SK-N-SH (cell line): ENCODE measurements around the gene PLXNB3. TPM values are rescaled to one million over a fixed set of nuclear protein-coding genes. Genes with fewer than 3 reads are reported as not detected.

ENCODE experiments used
- CTCF ChIA-PET: fragments of 300-600, 350-600 bp; formaldehyde crosslinking; extraction: SDS; loops from one replicate; lab custom pipeline; 2021; lab: Yijun Ruan, JAX
- POLR2A ChIA-PET: fragments of 350-600 bp; sonication (Branson Sonifier 250); formaldehyde crosslinking; extraction: SDS; loops from one replicate; lab custom pipeline; 2020; ENCODE audit warnings: antibody characterized with exemption, inconsistent platforms; lab: Yijun Ruan, JAX
- DNase-seq: peaks from one replicate; pipeline ENCODE4 v3.0.0; 2012
- H2AFZ ChIP-seq: fragments of 200-600 bp; sonication (generic); 2 replicates; pipeline ENCODE4 v1.8.1; 2016; ENCODE audit warnings: antibody characterized with exemption, mild to moderate bottlenecking, low read depth
- H3F3A ChIP-seq: fragments of 200-600 bp; sonication (generic); replicated peaks from 2 replicates; pipeline ENCODE3; 2016; ENCODE audit warnings: antibody characterized with exemption, mild to moderate bottlenecking; ENCODE audit not compliant: insufficient read depth
- H3K27ac ChIP-seq, 2 experiments: fragments of 200-500 bp in 1 of 2; fragments of 200-600 bp in 1 of 2; sonication (Bioruptor generic) in 1 of 2; sonication (generic), shearing (Covaris generic) in 1 of 2; 2 replicates each; pipeline versions ENCODE4 v1.5.1 to v1.6.1; 2014 to 2016; ENCODE audit warnings: low read depth in 2 of 2, inconsistent platforms in 1 of 2, low read length in 1 of 2, mild to moderate bottlenecking in 1 of 2, mixed read lengths in 1 of 2
- H3K27me3 ChIP-seq: fragments of 200-600 bp; sonication (generic), shearing (Covaris generic); 2 replicates; pipeline ENCODE4 v1.6.1; 2016; ENCODE audit warnings: mixed run types; ENCODE audit not compliant: insufficient read depth
- H3K36me3 ChIP-seq, 2 experiments: fragments of 200-500 bp in 1 of 2; fragments of 200-600 bp in 1 of 2; sonication (Bioruptor generic) in 1 of 2; sonication (generic) in 1 of 2; replicated peaks in 1 of 2; 2 replicates each; pipeline versions ENCODE3 to v1.5.1; 2014 to 2016; ENCODE audit warnings: low read length in 1 of 2, mild to moderate bottlenecking in 1 of 2; ENCODE audit not compliant: insufficient read depth in 2 of 2, control insufficient read depth in 1 of 2
- H3K4me1 ChIP-seq, 2 experiments: fragments of 200-500 bp in 1 of 2; fragments of 200-600 bp in 1 of 2; sonication (Bioruptor generic) in 1 of 2; sonication (generic), shearing (Covaris generic) in 1 of 2; 2 replicates each; pipeline versions ENCODE4 v1.5.1 to v1.6.1; 2014 to 2016; ENCODE audit warnings: low read depth in 1 of 2, low read length in 1 of 2, mixed run types in 1 of 2; ENCODE audit not compliant: insufficient read depth in 2 of 2, control insufficient read depth in 1 of 2
- H3K4me2 ChIP-seq: fragments of 200-600 bp; sonication (generic), shearing (Covaris generic); 2 replicates; pipeline ENCODE4 v1.6.1; 2017; ENCODE audit warnings: mixed run types
- H3K4me3 ChIP-seq, 2 experiments: fragments of 200-500 bp in 1 of 2; fragments of 200-600 bp in 1 of 2; sonication (Bioruptor generic) in 1 of 2; sonication (generic), shearing (Covaris generic) in 1 of 2; 2 replicates each; pipeline versions ENCODE4 v1.5.1 to v1.8.1; 2014 to 2016; ENCODE audit warnings: low read depth in 2 of 2, inconsistent platforms in 1 of 2, low read length in 1 of 2, mild to moderate bottlenecking in 1 of 2, mixed read lengths in 1 of 2, moderate library complexity in 1 of 2
- H3K79me2 ChIP-seq: fragments of 200-600 bp; sonication (generic); 2 replicates; pipeline ENCODE4 v1.8.1; 2017; ENCODE audit warnings: mild to moderate bottlenecking; ENCODE audit not compliant: insufficient read depth
- H3K9ac ChIP-seq: fragments of 200-600 bp; sonication (generic); 2 replicates; pipeline ENCODE4 v1.6.1; 2017; ENCODE audit warnings: mixed run types
- H3K9me2 ChIP-seq: fragments of 200-600 bp; sonication (generic); 2 replicates; pipeline ENCODE4 v1.6.1; 2017; ENCODE audit warnings: mixed run types
- H3K9me3 ChIP-seq: fragments of 200-600 bp; sonication (generic); 2 replicates; pipeline ENCODE4 v1.6.1; 2017; ENCODE audit warnings: mixed run types, mild to moderate bottlenecking, moderate library complexity
- H4K20me1 ChIP-seq: fragments of 200-600 bp; sonication (generic); 2 replicates; pipeline ENCODE4 v1.6.1; 2017; ENCODE audit warnings: mild to moderate bottlenecking, mixed run types; ENCODE audit not compliant: insufficient read depth
- CHD2 ChIP-seq: fragments of 150-350 bp; IDR thresholded peaks from 2 replicates; pipeline ENCODE4 v1.6.1; 2018; ENCODE audit warnings: low read length; ENCODE audit not compliant: partially characterized antibody
- ELF1 ChIP-seq: IDR thresholded peaks from 2 replicates; pipeline ENCODE4 v1.4.0; 2012
- FOXJ3 ChIP-seq: sonication (generic); formaldehyde crosslinking; IDR thresholded peaks from 2 replicates; pipeline ENCODE4 v1.5.1; 2020; ENCODE audit warnings: mild to moderate bottlenecking, missing genetic modification reagents
- FOXM1 ChIP-seq: IDR thresholded peaks from 2 replicates; pipeline ENCODE4 v1.4.0; 2012; ENCODE audit warnings: low read depth, mild to moderate bottlenecking
- GABPA ChIP-seq: IDR thresholded peaks from 2 replicates; pipeline ENCODE4 v1.4.0; 2012; ENCODE audit warnings: low read depth, mild to moderate bottlenecking
- GATA2 ChIP-seq: sonication (generic); formaldehyde crosslinking; IDR thresholded peaks from 2 replicates; pipeline ENCODE4 v1.5.0; 2020; ENCODE audit warnings: mild to moderate bottlenecking, missing genetic modification reagents
- JUND ChIP-seq: IDR thresholded peaks from 2 replicates; pipeline ENCODE4 v1.4.0; 2012
- MXI1 ChIP-seq: IDR thresholded peaks from 2 replicates; pipeline ENCODE4 v1.6.1; 2012; ENCODE audit warnings: mild to moderate bottlenecking, low read depth, low read length, improper control_type of control experiment
- NRF1 ChIP-seq: IDR thresholded peaks from 2 replicates; pipeline ENCODE4 v1.6.1; 2012; ENCODE audit warnings: low read depth, mild to moderate bottlenecking, low read length
- POLR2AphosphoS5 ChIP-seq: IDR thresholded peaks from 2 replicates; pipeline ENCODE4 v1.6.1; 2012; ENCODE audit warnings: low read depth, low read length
- RCOR1 ChIP-seq: fragments of 150-350 bp; IDR thresholded peaks from 2 replicates; pipeline ENCODE4 v1.6.1; 2017; ENCODE audit warnings: antibody characterized with exemption, low read length
- TEAD4 ChIP-seq: IDR thresholded peaks from 2 replicates; pipeline ENCODE4 v1.4.0; 2012; ENCODE audit warnings: mild to moderate bottlenecking, borderline replicate concordance; ENCODE audit not compliant: insufficient read depth
- WGBS: methylation state at CpG from one replicate; pipeline ENCODE4 v1.1.6; 2017; ENCODE audit warnings: low lambda C conversion rate; 5-methylcytosine and 5-hydroxymethylcytosine counted together
- polyA plus RNA-seq, 3 experiments: library from polyadenylated mRNA; depleted of rRNA; stranded (reverse); fragments of >200 nt; gene quantifications; 2 replicates each; pipeline ENCODE4 v1.2.3, GENCODE V29; 2012
- TF ChIP-seq, protein P1 (sequence below): IDR thresholded peaks from 2 replicates; pipeline ENCODE4 v1.4.0; 2012; ENCODE audit warnings: low read depth
- TF ChIP-seq, protein P2 (sequence below): IDR thresholded peaks from 2 replicates; pipeline ENCODE4; 2012
- TF ChIP-seq, protein P3 (sequence below): IDR thresholded peaks from 2 replicates; pipeline ENCODE4 v1.6.1; 2012; ENCODE audit warnings: mild to moderate bottlenecking, low read depth, low read length, moderate library complexity
- TF ChIP-seq, protein P4 (sequence below): fragments of 150-350 bp; IDR thresholded peaks from 2 replicates; pipeline ENCODE4 v1.6.1; 2017; ENCODE audit warnings: antibody characterized with exemption, low read length, low read depth, borderline replicate concordance
- TF ChIP-seq, protein P5 (sequence below): fragments of 200-600 bp; sonication (generic); IDR thresholded peaks from 2 replicates; pipeline ENCODE4 v1.6.1; 2017; ENCODE audit warnings: antibody characterized with exemption, mild to moderate bottlenecking, moderate library complexity

The PLXNB3 gene
- polyA plus RNA-seq, 1 of the 3 experiments (the other 2 are of a cell fraction), result 15.5 TPM

DNA sequence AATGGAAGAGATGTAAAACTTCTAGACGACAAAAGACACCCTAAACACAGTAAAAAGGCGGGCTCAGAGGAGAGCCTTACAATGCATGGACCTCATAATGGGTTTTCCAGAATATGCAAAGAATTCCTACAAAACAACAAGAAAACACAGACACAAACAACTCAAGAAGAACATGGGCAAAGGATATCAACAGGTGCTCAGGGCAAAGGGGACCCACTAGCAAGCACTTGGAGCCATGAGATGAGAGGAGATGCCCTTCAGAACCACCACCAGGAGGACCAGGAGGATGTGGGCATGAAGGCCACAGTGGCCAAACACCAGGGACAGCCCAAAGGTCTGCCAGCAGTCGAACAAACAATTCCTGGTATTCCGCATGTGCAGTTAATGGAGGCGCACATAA, 49.1 kb downstream of the PLXNB3 start:
- no peaks in the 10 kb centered on the region for H3K36me3 ChIP-seq
- POLR2A ChIA-PET, result no interaction called here
- no peak for DNase-seq
- H3K27me3 ChIP-seq, result peaks cover 30% of the 10 kb centered on the region; the same call in 1 of the 2 replicates
- H4K20me1 ChIP-seq, result no peaks in the 10 kb centered on the region
- H3K79me2 ChIP-seq, result no peaks in the 10 kb centered on the region
- H3K9ac ChIP-seq, result no peak overlapping the region
- CTCF ChIA-PET, result no interaction called here
- no peaks in the 10 kb centered on the region for H3K9me2 ChIP-seq
- H3K4me3 ChIP-seq, result no peak overlapping the region
- peaks cover 0 to 14% of the 10 kb centered on the region in 2 experiments; a peak in 1 of 4 replicates for H3K4me1 ChIP-seq
- no peak overlapping the region for H2AFZ ChIP-seq
- H3K9me3 ChIP-seq, result no peaks in the 10 kb centered on the region
- no peaks in the 10 kb centered on the region for H3F3A ChIP-seq
- TF ChIP-seq GABPA (no peak), TEAD4 (no peak), GATA2 (CRISPR knock-in tag) (no peak), CHD2 (no peak), JUND (no peak)
- TF ChIP-seq, protein P1, sequence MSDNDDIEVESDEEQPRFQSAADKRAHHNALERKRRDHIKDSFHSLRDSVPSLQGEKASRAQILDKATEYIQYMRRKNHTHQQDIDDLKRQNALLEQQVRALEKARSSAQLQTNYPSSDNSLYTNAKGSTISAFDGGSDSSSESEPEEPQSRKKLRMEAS, result no peak
- TF ChIP-seq, protein P2, sequence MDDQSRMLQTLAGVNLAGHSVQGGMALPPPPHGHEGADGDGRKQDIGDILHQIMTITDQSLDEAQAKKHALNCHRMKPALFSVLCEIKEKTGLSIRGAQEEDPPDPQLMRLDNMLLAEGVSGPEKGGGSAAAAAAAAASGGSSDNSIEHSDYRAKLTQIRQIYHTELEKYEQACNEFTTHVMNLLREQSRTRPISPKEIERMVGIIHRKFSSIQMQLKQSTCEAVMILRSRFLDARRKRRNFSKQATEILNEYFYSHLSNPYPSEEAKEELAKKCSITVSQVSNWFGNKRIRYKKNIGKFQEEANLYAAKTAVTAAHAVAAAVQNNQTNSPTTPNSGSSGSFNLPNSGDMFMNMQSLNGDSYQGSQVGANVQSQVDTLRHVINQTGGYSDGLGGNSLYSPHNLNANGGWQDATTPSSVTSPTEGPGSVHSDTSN, result no peak
- 45% methylated on average over 5 of the region's 5 CpGs for WGBS
- no peak overlapping the region for H3K4me2 ChIP-seq
- H3K27ac ChIP-seq, result no peak overlapping the region

DNA sequence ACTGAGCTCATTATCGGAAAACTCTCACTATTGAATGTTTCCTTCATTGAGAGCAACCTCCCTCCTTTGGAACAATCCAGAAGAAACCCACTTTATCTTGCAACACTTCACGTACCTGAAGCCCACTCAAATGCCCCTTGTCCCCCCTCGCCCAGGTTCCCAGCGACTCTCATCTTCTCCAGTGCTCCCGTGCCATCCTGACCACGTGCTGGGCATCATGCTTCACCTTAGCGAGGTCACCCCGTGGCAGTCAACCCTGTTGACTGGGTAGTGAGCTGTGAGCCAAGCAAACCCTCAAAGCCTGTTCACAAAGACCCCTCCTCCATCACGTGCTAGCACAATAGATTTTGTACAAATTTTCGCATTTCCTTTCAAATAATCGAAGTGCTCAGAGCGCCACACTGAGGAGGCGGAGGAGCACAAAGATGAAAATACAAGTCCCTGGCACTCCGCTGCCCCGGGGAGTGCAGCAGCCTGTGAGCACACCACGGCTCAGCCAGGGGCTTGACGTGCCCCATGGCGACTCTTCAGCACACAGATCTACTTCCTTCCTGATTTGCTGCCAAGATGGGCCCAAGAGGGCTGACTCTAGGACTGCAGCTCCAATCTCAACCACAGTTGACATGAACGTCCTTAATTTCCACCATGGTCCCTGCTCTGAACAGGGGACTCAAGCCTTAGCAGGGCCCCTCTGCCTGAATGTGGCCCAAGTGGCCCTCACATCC, 50.7 kb downstream of the PLXNB3 start:
- Histone ChIP-seq H3K27me3 (peaks cover 22% of the 10 kb centered on the region; the same call in 1 of the 2 replicates), H3K9me3 (no peaks in the 10 kb centered on the region), H3K36me3 (no peaks in the 10 kb centered on the region), H4K20me1 (no peaks in the 10 kb centered on the region), H3K27ac (no peak overlapping the region), H3K9ac (no peak overlapping the region), H3F3A (no peaks in the 10 kb centered on the region), H3K79me2 (no peaks in the 10 kb centered on the region), H3K4me1 (peaks cover 0 to 22% of the 10 kb centered on the region in 2 experiments; a peak in 1 of 4 replicates), H2AFZ (no peak overlapping the region), H3K4me3 (no peak overlapping the region), H3K4me2 (no peak overlapping the region), H3K9me2 (no peaks in the 10 kb centered on the region)
- 44% methylated on average over 18 of the region's 19 CpGs for WGBS
- no peak for DNase-seq
- POLR2A ChIA-PET, result no interaction called here
- CTCF ChIA-PET, result no interaction called here
- TF ChIP-seq, protein P3, sequence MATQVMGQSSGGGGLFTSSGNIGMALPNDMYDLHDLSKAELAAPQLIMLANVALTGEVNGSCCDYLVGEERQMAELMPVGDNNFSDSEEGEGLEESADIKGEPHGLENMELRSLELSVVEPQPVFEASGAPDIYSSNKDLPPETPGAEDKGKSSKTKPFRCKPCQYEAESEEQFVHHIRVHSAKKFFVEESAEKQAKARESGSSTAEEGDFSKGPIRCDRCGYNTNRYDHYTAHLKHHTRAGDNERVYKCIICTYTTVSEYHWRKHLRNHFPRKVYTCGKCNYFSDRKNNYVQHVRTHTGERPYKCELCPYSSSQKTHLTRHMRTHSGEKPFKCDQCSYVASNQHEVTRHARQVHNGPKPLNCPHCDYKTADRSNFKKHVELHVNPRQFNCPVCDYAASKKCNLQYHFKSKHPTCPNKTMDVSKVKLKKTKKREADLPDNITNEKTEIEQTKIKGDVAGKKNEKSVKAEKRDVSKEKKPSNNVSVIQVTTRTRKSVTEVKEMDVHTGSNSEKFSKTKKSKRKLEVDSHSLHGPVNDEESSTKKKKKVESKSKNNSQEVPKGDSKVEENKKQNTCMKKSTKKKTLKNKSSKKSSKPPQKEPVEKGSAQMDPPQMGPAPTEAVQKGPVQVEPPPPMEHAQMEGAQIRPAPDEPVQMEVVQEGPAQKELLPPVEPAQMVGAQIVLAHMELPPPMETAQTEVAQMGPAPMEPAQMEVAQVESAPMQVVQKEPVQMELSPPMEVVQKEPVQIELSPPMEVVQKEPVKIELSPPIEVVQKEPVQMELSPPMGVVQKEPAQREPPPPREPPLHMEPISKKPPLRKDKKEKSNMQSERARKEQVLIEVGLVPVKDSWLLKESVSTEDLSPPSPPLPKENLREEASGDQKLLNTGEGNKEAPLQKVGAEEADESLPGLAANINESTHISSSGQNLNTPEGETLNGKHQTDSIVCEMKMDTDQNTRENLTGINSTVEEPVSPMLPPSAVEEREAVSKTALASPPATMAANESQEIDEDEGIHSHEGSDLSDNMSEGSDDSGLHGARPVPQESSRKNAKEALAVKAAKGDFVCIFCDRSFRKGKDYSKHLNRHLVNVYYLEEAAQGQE, result no peak
- TF ChIP-seq, protein P2, result no peak
- no peak for TF ChIP-seq ELF1
- TF ChIP-seq RCOR1, result no peak
- TF ChIP-seq POLR2AphosphoS5, result no peak
- TF ChIP-seq, protein P1, result no peak
- no peak for TF ChIP-seq NRF1
- TF ChIP-seq, protein P4, sequence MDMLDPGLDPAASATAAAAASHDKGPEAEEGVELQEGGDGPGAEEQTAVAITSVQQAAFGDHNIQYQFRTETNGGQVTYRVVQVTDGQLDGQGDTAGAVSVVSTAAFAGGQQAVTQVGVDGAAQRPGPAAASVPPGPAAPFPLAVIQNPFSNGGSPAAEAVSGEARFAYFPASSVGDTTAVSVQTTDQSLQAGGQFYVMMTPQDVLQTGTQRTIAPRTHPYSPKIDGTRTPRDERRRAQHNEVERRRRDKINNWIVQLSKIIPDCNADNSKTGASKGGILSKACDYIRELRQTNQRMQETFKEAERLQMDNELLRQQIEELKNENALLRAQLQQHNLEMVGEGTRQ, result no peak
- TF ChIP-seq FOXM1, result no peak
- no peak for TF ChIP-seq JUND
- TF ChIP-seq FOXJ3 (CRISPR knock-in tag), result no peak
- TF ChIP-seq, protein P5, sequence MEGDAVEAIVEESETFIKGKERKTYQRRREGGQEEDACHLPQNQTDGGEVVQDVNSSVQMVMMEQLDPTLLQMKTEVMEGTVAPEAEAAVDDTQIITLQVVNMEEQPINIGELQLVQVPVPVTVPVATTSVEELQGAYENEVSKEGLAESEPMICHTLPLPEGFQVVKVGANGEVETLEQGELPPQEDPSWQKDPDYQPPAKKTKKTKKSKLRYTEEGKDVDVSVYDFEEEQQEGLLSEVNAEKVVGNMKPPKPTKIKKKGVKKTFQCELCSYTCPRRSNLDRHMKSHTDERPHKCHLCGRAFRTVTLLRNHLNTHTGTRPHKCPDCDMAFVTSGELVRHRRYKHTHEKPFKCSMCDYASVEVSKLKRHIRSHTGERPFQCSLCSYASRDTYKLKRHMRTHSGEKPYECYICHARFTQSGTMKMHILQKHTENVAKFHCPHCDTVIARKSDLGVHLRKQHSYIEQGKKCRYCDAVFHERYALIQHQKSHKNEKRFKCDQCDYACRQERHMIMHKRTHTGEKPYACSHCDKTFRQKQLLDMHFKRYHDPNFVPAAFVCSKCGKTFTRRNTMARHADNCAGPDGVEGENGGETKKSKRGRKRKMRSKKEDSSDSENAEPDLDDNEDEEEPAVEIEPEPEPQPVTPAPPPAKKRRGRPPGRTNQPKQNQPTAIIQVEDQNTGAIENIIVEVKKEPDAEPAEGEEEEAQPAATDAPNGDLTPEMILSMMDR, result no peak
- no peak for TF ChIP-seq MXI1
